OCI-LY1 (cell line): Measurements from ENCODE around the gene SENP1.

Experiments used
- CTCF ChIP-seq: fragments of 200-600 bp; sonication (generic), shearing (Covaris generic); IDR thresholded peaks from 2 replicates; pipeline ENCODE4 v1.5.1; 2017; ENCODE audit warnings: mild to moderate bottlenecking, antibody characterized with exemption, low read length, moderate library complexity, mixed read lengths
- EZH2 ChIP-seq: fragments of 200-600 bp; sonication (generic), shearing (Covaris generic); IDR thresholded peaks from 2 replicates; pipeline ENCODE4 v1.8.0; 2017; ENCODE audit warnings: borderline replicate concordance, mixed run types, mild to moderate bottlenecking, antibody characterized with exemption, low read length, moderate library complexity, mixed read lengths

- TF ChIP-seq CTCF: no peak
- no peak for TF ChIP-seq EZH2
Measured at GRCh38 chr12:48053883-48054282, 52.0 kb downstream of the SENP1 start.
